Suprapubic skin (tissue), 4 donors: Measurements from ENCODE around the gene MAP2K3.

ENCODE experiments used
- EP300 ChIP-seq: sonication (generic); formaldehyde crosslinking; IDR thresholded peaks from one replicate; pipeline ENCODE4 v1.6.1; 2017; ENCODE audit warnings: antibody characterized with exemption
- POLR2A ChIP-seq, 2 donors: fragments of 450-650 bp; IDR thresholded peaks; one replicate each; pipeline ENCODE4 v1.6.1; 2017; ENCODE audit warnings: antibody characterized with exemption in 2 of 2, mild to moderate bottlenecking in 2 of 2, moderate library complexity in 2 of 2
- POLR2AphosphoS5 ChIP-seq, 3 donors: sonication (generic); formaldehyde crosslinking; IDR thresholded peaks; one replicate each; pipeline ENCODE4 v1.6.1; 2017; ENCODE audit warnings: antibody characterized with exemption in 3 of 3
- TF ChIP-seq, protein P1 (sequence below), 2 donors: fragments of 200-600 bp in 1 of 2; fragments of 450-650 bp in 1 of 2; sonication (generic) in 1 of 2; IDR thresholded peaks; one replicate each; pipeline ENCODE4 v1.5.1; 2016 to 2019; ENCODE audit warnings: antibody characterized with exemption in 2 of 2, mild to moderate bottlenecking in 1 of 2, moderate library complexity in 1 of 2

DNA sequence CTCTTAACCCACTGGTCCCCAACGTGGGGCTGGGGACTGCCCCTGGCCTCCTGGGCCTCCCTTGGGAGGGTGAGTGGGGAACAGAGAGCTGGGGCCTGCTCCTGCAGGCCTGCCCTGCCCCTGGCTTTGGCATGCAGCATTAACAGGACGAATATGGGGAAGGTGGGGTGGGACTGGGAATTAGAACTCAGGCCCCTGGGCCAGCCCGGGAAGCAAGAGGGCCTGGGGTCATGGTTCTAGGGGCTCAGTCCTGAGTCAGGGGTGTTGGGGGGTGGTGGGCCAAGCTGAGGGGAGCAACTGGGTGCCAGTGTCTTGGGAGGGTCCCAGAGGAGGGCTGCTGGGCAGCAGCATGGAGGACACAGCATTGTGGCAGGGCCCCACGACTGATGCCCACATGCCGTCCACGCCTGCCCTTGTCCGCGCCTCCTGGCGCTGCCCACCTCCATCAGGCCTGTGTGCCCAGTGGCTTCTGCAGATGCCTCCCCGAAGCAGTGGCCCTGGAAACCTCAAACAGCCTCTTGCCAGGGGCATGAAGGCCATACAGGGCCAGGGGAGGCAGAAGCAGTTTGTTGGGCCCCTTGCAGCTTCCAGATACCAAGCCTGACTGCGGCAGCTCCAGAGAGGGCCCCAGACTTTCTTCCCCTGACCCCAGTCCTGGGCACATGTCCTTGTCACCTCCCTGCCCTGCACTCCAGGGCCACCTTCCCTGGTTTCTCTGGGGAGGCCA, 4.8 kb downstream of the MAP2K3 start:
- TF ChIP-seq POLR2A (IDR thresholded peaks at IDR 0.05) (no peak), POLR2AphosphoS5 (IDR thresholded peaks at IDR 0.05) (no peak), EP300 (no peak)
- TF ChIP-seq, protein P1, sequence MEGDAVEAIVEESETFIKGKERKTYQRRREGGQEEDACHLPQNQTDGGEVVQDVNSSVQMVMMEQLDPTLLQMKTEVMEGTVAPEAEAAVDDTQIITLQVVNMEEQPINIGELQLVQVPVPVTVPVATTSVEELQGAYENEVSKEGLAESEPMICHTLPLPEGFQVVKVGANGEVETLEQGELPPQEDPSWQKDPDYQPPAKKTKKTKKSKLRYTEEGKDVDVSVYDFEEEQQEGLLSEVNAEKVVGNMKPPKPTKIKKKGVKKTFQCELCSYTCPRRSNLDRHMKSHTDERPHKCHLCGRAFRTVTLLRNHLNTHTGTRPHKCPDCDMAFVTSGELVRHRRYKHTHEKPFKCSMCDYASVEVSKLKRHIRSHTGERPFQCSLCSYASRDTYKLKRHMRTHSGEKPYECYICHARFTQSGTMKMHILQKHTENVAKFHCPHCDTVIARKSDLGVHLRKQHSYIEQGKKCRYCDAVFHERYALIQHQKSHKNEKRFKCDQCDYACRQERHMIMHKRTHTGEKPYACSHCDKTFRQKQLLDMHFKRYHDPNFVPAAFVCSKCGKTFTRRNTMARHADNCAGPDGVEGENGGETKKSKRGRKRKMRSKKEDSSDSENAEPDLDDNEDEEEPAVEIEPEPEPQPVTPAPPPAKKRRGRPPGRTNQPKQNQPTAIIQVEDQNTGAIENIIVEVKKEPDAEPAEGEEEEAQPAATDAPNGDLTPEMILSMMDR (IDR thresholded peaks at IDR 0.05) = no peak
